ENCODE measurements around the gene RUNX3.

RUNX3 gene

DNA sequence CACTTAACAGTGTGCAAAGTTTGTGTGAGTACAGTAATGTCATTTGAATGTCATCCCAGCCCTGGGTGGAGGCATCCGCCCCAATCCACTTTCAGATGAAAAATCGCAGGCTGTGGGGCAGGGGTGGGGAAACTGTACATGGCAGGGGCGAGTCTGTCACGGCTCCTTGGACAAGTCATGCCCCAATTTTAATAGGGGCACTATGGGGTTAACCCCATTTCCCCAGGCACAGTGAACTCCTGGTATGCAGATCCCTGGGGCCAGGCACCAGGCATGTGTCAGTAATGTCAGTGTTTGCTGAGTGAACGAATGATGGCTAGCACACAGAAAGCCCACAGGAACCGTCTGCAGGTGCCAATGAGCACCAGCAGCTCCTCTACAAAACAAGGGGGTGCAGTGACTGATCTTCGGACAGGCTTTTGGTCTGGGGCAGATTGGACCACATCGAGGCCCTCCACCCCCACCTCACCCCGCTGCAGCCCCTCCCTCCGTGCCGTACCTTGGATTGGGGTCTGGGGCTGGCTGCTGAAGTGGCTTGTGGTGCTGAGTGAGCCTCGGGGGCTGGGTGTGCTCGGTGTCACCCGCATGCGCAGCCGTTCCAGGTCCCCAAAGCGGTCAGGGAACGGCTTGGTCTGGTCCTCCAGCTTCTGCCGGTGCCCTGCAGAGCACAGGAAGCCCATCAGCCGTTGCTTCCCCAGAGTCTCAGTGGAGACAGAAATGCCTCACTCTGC lies 23.2 kb downstream of the RUNX3 start:
- no peak overlapping the region for H3K4me3 ChIP-seq (ENCODE audit: low read depth, low read length)
- TF ChIP-seq, protein P1, sequence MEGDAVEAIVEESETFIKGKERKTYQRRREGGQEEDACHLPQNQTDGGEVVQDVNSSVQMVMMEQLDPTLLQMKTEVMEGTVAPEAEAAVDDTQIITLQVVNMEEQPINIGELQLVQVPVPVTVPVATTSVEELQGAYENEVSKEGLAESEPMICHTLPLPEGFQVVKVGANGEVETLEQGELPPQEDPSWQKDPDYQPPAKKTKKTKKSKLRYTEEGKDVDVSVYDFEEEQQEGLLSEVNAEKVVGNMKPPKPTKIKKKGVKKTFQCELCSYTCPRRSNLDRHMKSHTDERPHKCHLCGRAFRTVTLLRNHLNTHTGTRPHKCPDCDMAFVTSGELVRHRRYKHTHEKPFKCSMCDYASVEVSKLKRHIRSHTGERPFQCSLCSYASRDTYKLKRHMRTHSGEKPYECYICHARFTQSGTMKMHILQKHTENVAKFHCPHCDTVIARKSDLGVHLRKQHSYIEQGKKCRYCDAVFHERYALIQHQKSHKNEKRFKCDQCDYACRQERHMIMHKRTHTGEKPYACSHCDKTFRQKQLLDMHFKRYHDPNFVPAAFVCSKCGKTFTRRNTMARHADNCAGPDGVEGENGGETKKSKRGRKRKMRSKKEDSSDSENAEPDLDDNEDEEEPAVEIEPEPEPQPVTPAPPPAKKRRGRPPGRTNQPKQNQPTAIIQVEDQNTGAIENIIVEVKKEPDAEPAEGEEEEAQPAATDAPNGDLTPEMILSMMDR (IDR thresholded peaks at IDR 0.05; ENCODE audit: low read depth, low read length): no peak
- in situ Hi-C loops (cut with HindIII; ENCODE audit: low sequenced_read_pairs): no loop called here
- DNase-seq (ENCODE audit: low read depth, low spot score): no peak

DNA sequence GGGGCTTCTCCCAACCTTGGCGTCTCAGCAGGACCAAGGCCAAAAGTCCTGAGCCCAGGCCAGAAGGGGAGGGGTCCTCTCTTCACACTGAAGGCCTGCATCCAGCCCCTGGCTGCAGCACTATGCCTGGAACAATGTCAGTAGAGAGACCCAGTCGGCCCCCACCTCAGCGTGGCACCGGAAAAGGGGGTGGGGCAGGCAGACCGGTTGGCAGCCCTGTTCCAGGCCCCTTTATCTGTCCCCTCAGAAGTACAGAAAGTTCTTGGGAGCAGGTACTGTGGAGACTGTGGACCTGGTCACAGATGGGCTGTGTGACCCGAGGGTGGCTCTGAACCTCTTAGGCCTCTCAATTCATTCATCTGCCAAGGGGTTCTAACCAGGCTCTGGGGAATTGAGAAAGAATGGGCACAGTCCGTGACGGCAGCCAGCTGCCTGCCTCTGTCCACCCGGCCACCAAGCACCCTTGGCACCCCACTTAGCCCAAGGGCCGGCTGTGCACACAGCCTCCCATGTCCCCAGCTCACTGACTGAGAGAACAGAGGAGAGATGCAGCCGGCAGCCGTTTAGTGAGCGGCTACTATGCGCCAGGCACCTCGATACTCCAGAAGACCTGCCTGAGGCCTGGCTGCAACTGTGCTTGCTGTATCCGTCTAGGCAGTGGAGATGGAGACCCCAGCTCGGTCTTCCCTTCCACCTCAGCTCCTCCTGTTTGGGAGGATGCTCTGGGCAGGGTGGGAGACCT lies 23.9 kb downstream of the RUNX3 start:
- in situ Hi-C loops (cut with HindIII; ENCODE audit: low sequenced_read_pairs): no loop called here
- TF ChIP-seq, protein P1 (IDR thresholded peaks at IDR 0.05; ENCODE audit: low read depth, low read length): no peak
- no peak overlapping the region for H3K4me3 ChIP-seq (ENCODE audit: low read depth, low read length)
- no peak for DNase-seq (ENCODE audit: low read depth, low spot score)

DNA sequence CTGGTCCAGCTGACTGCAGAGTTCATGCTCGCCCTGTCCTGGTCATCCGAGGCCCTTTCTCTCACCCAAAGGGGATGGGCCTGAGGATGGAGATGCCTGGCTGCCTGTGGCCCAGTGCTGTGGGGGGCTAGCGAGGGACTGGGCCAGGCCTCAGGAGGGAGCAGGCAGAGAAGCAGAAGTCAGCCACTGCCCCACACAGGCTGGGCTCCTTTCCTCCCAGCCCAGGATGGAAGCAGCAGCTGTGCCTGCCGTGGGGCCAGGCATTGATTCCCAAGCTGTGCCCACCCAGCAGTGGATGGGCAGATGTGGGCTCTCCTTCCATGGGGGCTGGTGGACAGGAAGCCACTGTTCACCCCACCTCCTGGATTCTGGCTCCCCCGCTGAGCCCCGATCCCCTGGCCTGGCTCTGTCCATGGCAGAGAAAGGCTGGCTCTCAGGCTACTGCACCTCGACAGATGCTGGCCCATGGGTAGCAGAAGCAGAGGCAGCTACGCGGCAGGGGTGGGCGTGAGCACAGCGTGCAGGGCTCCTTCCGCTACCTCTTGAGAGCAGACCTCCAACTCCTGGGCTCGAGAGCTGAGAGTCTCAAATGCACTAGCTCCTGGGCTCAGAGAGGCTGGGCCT lies 24.6 kb downstream of the RUNX3 start:
- no peak overlapping the region for H3K4me3 ChIP-seq (ENCODE audit: low read depth, low read length)
- in situ Hi-C loops (cut with HindIII; ENCODE audit: low sequenced_read_pairs): no loop called here
- TF ChIP-seq, protein P1 (IDR thresholded peaks at IDR 0.05; ENCODE audit: low read depth, low read length): no peak

DNA sequence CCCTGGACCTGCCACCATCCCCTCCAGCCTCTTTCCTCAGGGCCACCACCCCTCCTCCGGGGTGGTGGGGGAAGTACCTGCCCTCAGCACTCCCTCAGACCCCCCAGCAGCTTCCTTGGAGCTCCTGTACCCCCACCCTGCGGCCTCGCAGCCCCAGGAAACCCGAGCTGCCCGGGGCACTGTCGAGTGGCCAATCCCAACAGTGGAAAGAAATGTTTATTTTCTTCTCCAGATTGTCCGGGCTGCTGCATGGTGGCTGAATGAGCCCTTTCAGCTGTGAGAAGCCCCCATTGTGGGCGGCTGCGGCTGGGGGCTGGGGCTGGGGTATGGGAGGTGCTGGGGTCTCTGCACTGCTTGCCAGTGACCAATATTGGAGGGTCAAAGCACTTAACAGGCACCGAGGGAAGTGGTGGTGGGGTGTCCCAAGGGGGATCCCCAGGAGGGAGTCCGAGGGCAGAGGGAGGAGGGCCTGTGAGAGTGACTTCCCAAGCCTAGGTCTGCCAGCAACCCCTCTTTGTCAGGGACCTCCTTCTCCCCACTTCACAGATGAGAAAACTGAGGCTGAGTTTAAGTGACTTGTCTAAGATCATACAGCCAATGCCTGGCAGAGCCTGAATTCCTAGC lies 25.2 kb downstream of the RUNX3 start:
- in situ Hi-C loops (cut with HindIII; ENCODE audit: low sequenced_read_pairs): no loop called here
- DNase-seq (ENCODE audit: low read depth, low spot score): no peak
- H3K4me3 ChIP-seq (ENCODE audit: low read depth, low read length): no peak overlapping the region
- TF ChIP-seq, protein P1 (IDR thresholded peaks at IDR 0.05; ENCODE audit: low read depth, low read length): no peak

More for the DNA sequence above, 24.6 kb downstream of the RUNX3 start:
- DNase-seq (ENCODE audit: low read depth, low spot score): no peak

DNA sequence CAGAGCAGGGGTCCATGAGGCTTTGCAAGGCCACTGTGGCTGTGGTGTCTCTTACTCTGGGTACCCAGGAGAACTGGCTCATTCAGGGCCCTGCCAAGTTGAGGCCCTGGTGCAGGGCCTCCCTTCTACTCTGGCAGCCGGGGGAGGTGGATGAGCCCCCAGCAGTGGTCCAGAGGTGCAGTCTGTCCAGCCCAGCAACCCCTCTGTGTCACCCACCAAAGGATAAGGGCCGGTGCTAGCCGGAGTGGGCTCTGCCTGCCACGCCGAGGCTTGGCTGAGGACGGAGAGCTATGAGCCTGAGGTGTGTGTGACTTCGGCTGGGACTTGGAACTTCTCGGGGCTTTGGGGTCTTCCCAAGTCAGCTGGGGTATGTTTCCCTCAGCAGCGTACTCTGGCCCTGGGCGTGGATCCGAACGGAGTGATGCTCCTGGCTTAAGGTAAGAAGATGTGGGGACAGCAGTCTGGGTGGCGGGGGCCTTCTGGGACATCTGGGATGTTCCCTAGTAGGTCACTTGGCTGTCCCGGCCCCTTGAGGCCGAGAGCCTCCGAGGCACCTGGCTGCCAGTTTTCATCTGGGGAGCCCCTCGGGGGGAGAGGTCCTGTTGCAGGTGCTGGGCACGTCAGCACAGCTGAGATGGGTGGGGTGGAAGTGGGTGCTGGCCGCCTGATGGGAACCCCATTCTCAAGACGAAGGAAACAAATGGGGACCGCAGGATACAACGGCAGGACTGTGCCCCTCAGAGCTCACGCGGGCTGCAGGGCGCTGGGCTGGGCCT lies 25.9 kb downstream of the RUNX3 start:
- no peak for DNase-seq (ENCODE audit: low read depth, low spot score)
- in situ Hi-C loops (cut with HindIII; ENCODE audit: low sequenced_read_pairs): no loop called here
- TF ChIP-seq, protein P1 (IDR thresholded peaks at IDR 0.05; ENCODE audit: low read depth, low read length): no peak
- H3K4me3 ChIP-seq (ENCODE audit: low read depth, low read length): no peak overlapping the region

DNA sequence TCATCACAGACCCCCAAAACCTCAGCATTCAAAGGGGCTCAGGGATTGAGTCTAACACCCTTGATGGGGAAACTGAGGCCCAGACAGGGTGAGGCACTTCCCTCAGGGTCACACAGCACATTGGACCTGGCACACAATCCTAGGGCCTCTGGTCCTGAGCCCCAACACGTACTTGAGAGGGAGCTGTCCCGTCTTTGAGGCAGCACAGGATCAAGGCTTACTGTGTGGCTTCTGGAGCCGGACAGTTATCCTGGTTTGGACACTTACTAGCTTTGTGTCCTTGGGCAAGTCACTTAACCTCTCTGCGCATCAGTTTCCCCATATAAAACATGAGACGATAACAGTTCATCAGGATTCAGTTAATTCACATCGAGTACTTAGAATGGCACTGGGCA lies 26.5 kb downstream of the RUNX3 start:
- TF ChIP-seq, protein P1 (IDR thresholded peaks at IDR 0.05; ENCODE audit: low read depth, low read length): no peak
- H3K4me3 ChIP-seq (ENCODE audit: low read depth, low read length): no peak overlapping the region
- no peak for DNase-seq (ENCODE audit: low read depth, low spot score)
- in situ Hi-C loops (cut with HindIII; ENCODE audit: low sequenced_read_pairs): no loop called here
